Peyer's patch (tissue), 4 donors: ENCODE measurements around the gene EPHA8.

ENCODE experiments used
- CTCF ChIP-seq, 6 experiments: fragments of 450-650 bp in 4 of 6; fragments of 200-600 bp in 2 of 6; sonication (generic) in 1 of 6; IDR thresholded peaks; one replicate each; pipeline ENCODE4 v1.5.1; 2017 to 2019; ENCODE audit warnings: antibody characterized with exemption in 6 of 6, mild to moderate bottlenecking in 3 of 6, moderate library complexity in 1 of 6
- POLR2A ChIP-seq, 2 donors: fragments of 450-650 bp; IDR thresholded peaks; one replicate each; pipeline ENCODE4 v1.5.1; 2017; ENCODE audit warnings: antibody characterized with exemption in 2 of 2, mild to moderate bottlenecking in 2 of 2, moderate library complexity in 2 of 2

DNA sequence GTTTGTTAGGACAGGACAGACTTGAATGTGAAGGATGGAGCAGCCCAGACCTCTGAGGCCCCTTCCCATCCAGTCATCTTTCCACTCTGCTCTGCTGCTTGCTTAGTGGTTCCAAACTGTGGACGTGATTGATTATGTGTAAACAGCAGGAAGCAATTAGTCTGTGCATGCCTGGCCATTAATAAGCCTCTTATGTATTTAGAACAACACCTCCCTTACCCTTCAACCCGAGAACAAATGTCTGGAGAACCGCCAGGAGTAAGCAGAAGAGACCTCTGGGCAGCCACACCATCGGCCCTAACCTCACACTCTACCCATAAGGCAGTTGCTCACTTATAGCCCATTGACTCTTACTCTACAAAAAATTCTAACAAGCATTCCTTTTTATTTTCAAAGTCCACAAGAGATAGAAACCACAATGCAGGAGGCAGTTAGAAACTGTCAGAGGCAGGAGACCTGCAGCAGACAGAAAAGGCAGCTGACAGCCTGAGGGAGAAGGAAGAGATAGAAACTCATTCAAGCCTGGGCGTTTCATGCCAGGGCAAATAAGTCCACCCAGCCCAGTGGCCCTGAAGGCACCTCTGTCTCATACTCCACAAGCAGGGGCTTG, 5.8 kb upstream of the EPHA8 start:
- TF ChIP-seq CTCF (IDR thresholded peaks at IDR 0.05) = no peak
- TF ChIP-seq POLR2A (IDR thresholded peaks at IDR 0.05) = no peak
